Effector CD4-positive, alpha-beta T cell (primary cell): ENCODE measurements around the gene RIMOC1.

ENCODE experiments used
- DNase-seq: peaks from one replicate; pipeline ENCODE4 v3.0.0-alpha.2; 2020
- total RNA-seq: gene quantifications from one replicate; lab custom pipeline; 2026; lab: John Stamatoyannopoulos, UW

RIMOC1 gene
- total RNA-seq = 29.8 reads per million, percentile 56 among the genes with 10 or more reads in this experiment

GRCh38 chr5:41903892-41904799 is at the start of gene RIMOC1:
TSS of gene RIMOC1 (plus strand) at chr5:41904344. CDS start at chr5:41904368, 24 bp downstream.
- peak; percentile 93 for DNase-seq

- peak; percentile 54 for DNase-seq
Observed at GRCh38 chr5:41856644-41857491, 47.3 kb upstream of the RIMOC1 start.

- DNase-seq = no peak
Observed at GRCh38 chr5:41857989-41858388, 46.2 kb upstream of the RIMOC1 start.

GRCh38 chr5:41858890-41859289 is 45.3 kb upstream of the RIMOC1 start:
- no peak for DNase-seq

GRCh38 chr5:41863871-41864486 is 40.2 kb upstream of the RIMOC1 start:
- DNase-seq = no peak

GRCh38 chr5:41869151-41869723 is 34.9 kb upstream of the RIMOC1 start:
- peak; percentile 7 for DNase-seq

GRCh38 chr5:41869724-41870626 is 34.2 kb upstream of the RIMOC1 start, which contains the start of gene OXCT1:
TSS of gene OXCT1 (minus strand) at chr5:41870425. CDS start at chr5:41870358, 67 bp downstream.
- DNase-seq = peak; percentile 91

GRCh38 chr5:41870627-41871048 is 33.5 kb upstream of the RIMOC1 start:
- DNase-seq = no peak

- DNase-seq = no peak
Observed at GRCh38 chr5:41871852-41872251, 32.3 kb upstream of the RIMOC1 start.

- DNase-seq = no peak
Observed at GRCh38 chr5:41874512-41875060, 29.6 kb upstream of the RIMOC1 start.

GRCh38 chr5:41875121-41875520 is 29.0 kb upstream of the RIMOC1 start:
- DNase-seq = no peak

GRCh38 chr5:41876678-41877077 is 27.5 kb upstream of the RIMOC1 start:
- no peak for DNase-seq

- no peak for DNase-seq
Observed at GRCh38 chr5:41877408-41877807, 26.7 kb upstream of the RIMOC1 start.

- no peak for DNase-seq
Observed at GRCh38 chr5:41878173-41878572, 26.0 kb upstream of the RIMOC1 start.

GRCh38 chr5:41878643-41879478 is 25.3 kb upstream of the RIMOC1 start:
- DNase-seq = no peak

- no peak for DNase-seq
Observed at GRCh38 chr5:41882765-41883164, 21.4 kb upstream of the RIMOC1 start.

GRCh38 chr5:41883243-41883642 is 20.9 kb upstream of the RIMOC1 start:
- DNase-seq = no peak

GRCh38 chr5:41883936-41884335 is 20.2 kb upstream of the RIMOC1 start:
- no peak for DNase-seq

- DNase-seq = no peak
Observed at GRCh38 chr5:41885286-41885685, 18.9 kb upstream of the RIMOC1 start.

GRCh38 chr5:41891066-41891707 is 13.0 kb upstream of the RIMOC1 start:
- no peak for DNase-seq
